H1 (cell line): Measurements from ENCODE around the gene PARP4. TPM values are rescaled to one million over a fixed set of nuclear protein-coding genes. Genes with fewer than 3 reads are reported as not detected.
"Not testable (repeated sequence)": the region's sequence is repeated elsewhere in the genome, so short reads cannot be mapped to it uniquely, and the experiment has no call there.

Source experiments
- CTCF ChIA-PET: fragments of 300-600 bp; sonication (Branson Sonifier 250); formaldehyde crosslinking; loops from one replicate; lab custom pipeline; 2021; ENCODE audit not compliant: partially characterized antibody; lab: Charles Lee
- POLR2A ChIA-PET: fragments of 300-600 bp; sonication (Branson Sonifier 250); formaldehyde crosslinking; loops from one replicate; lab custom pipeline; 2021; ENCODE audit warnings: inconsistent platforms; ENCODE audit not compliant: partially characterized antibody; lab: Charles Lee
- DNase-seq, 2 experiments: peaks; one replicate each; pipeline versions ENCODE4 v3.0.0 to v3.0.0-alpha.2; 2010 to 2022; ENCODE audit warnings: low spot score in 2 of 2, low read depth in 1 of 2, mixed read lengths in 1 of 2
- FAIRE-seq: peaks from 2 replicates; lab custom pipeline; 2011; peaks lifted over from hg19 to GRCh38; lab: Jason Lieb, UNC
- H2AFZ ChIP-seq: 2 replicates; pipeline ENCODE4 v1.8.1; 2012; ENCODE audit warnings: low read length, inconsistent platforms
- H2AK5ac ChIP-seq: 2 replicates; pipeline ENCODE4 v1.6.1; 2013; ENCODE audit warnings: low read depth, low read length
- H2BK120ac ChIP-seq: replicated peaks from 2 replicates; pipeline ENCODE3; 2013; ENCODE audit warnings: low read depth, low read length, inconsistent platforms
- H2BK12ac ChIP-seq: 2 replicates; pipeline ENCODE4 v1.6.1; 2013; ENCODE audit warnings: low read depth, low read length
- H2BK15ac ChIP-seq: 2 replicates; pipeline ENCODE4 v1.6.1; 2013; ENCODE audit warnings: low read length
- H2BK20ac ChIP-seq: 2 replicates; pipeline ENCODE4 v1.6.1; 2013; ENCODE audit warnings: low read length
- H2BK5ac ChIP-seq: 2 replicates; pipeline ENCODE4 v1.6.1; 2013; ENCODE audit warnings: low read depth, low read length
- H3K14ac ChIP-seq: 2 replicates; pipeline ENCODE4 v1.6.1; 2013; ENCODE audit warnings: inconsistent platforms; ENCODE audit not compliant: insufficient read length
- H3K18ac ChIP-seq: 2 replicates; pipeline ENCODE4 v1.6.1; 2013; ENCODE audit warnings: low read length; ENCODE audit errors: extremely low read depth
- H3K23ac ChIP-seq: 2 replicates; pipeline ENCODE4 v1.6.1; 2013; ENCODE audit warnings: inconsistent platforms; ENCODE audit not compliant: insufficient read length
- H3K23me2 ChIP-seq: 2 replicates; pipeline ENCODE4 v1.6.1; 2013; ENCODE audit warnings: low read depth, low read length
- H3K27ac ChIP-seq: 2 replicates; pipeline ENCODE4 v1.6.1; 2011; ENCODE audit warnings: low read depth, low read length, inconsistent platforms
- H3K27me3 ChIP-seq, 4 experiments: replicated peaks in 1 of 4; 1 replicate in 1 of 4; 2 replicates in 3 of 4; pipeline versions ENCODE4 v1.6.1 to v1.8.1; 2011 to 2013; ENCODE audit warnings: low read length in 3 of 4, mild to moderate bottlenecking in 3 of 4, inconsistent platforms in 2 of 4, mixed read lengths in 2 of 4, moderate library complexity in 1 of 4; ENCODE audit not compliant: control insufficient read depth in 3 of 4, insufficient read depth in 3 of 4; ENCODE audit errors: extremely low read depth in 1 of 4
- H3K36me3 ChIP-seq, 4 experiments: 2 replicates each; pipeline versions ENCODE4 v1.6.1 to v1.8.1; 2011 to 2013; ENCODE audit warnings: mild to moderate bottlenecking in 4 of 4, low read length in 3 of 4, moderate library complexity in 2 of 4, control low read depth in 1 of 4, inconsistent platforms in 1 of 4; ENCODE audit not compliant: insufficient read depth in 4 of 4, control insufficient read depth in 2 of 4
- H3K4ac ChIP-seq: replicated peaks from 2 replicates; pipeline ENCODE3; 2013; ENCODE audit warnings: low read length, low read depth, mixed read lengths, inconsistent platforms; ENCODE audit not compliant: insufficient read length
- H3K4me1 ChIP-seq, 4 experiments: replicated peaks in 1 of 4; 1 replicate in 1 of 4; 2 replicates in 3 of 4; pipeline versions ENCODE4 v1.6.1 to v1.8.1; 2011 to 2013; ENCODE audit warnings: low read length in 3 of 4, inconsistent platforms in 2 of 4, mixed read lengths in 1 of 4; ENCODE audit not compliant: insufficient read depth in 4 of 4, control insufficient read depth in 3 of 4
- H3K4me2 ChIP-seq, 2 experiments: 2 replicates each; pipeline versions ENCODE4 v1.6.1 to v1.8.1; 2011 to 2013; ENCODE audit warnings: low read depth in 2 of 2, low read length in 2 of 2, control low read depth in 1 of 2, inconsistent platforms in 1 of 2, mild to moderate bottlenecking in 1 of 2; ENCODE audit not compliant: insufficient read depth in 1 of 2
- H3K4me3 ChIP-seq, 4 experiments: fragments of 200-600, 300-600 bp in 1 of 4; sonication (generic), shearing (Covaris generic), sonication (Bioruptor Twin) in 1 of 4; 2 replicates each; pipeline versions ENCODE4 v1.5.1 to v1.8.1; 2011 to 2016; ENCODE audit warnings: low read length in 4 of 4, low read depth in 3 of 4, control low read depth in 2 of 4, inconsistent platforms in 2 of 4, mild to moderate bottlenecking in 2 of 4, mixed read lengths in 1 of 4, moderate library complexity in 1 of 4; ENCODE audit not compliant: insufficient read depth in 2 of 4; ENCODE audit errors: extremely low read depth in 1 of 4
- H3K56ac ChIP-seq: replicated peaks from 2 replicates; pipeline ENCODE3; 2013; ENCODE audit warnings: low read depth, mild to moderate bottlenecking, mixed read lengths, low read length, inconsistent platforms; ENCODE audit not compliant: insufficient read length
- H3K79me1 ChIP-seq: 2 replicates; pipeline ENCODE4 v1.6.1; 2013; ENCODE audit warnings: low read depth, low read length, control low read depth
- H3K79me2 ChIP-seq, 2 experiments: 2 replicates each; pipeline versions ENCODE4 v1.6.1 to v1.8.1; 2012 to 2013; ENCODE audit warnings: low read length in 2 of 2, mild to moderate bottlenecking in 2 of 2, inconsistent platforms in 1 of 2; ENCODE audit not compliant: insufficient read depth in 2 of 2, control insufficient read depth in 1 of 2
- H3K9ac ChIP-seq, 4 experiments: replicated peaks in 1 of 4; 1 replicate in 1 of 4; 2 replicates in 3 of 4; pipeline versions ENCODE4 v1.6.1 to v1.8.1; 2011 to 2013; ENCODE audit warnings: low read depth in 3 of 4, low read length in 3 of 4, control low read depth in 2 of 4, mild to moderate bottlenecking in 2 of 4, moderate library complexity in 2 of 4, inconsistent platforms in 1 of 4; ENCODE audit errors: extremely low read depth in 1 of 4
- H3K9me3 ChIP-seq, 2 experiments: 2 replicates each; pipeline versions ENCODE4 v1.6.1 to v1.8.1; 2012 to 2013; ENCODE audit warnings: mild to moderate bottlenecking in 2 of 2, moderate library complexity in 2 of 2, control low read depth in 1 of 2, inconsistent platforms in 1 of 2, low read depth in 1 of 2, low read length in 1 of 2, mixed read lengths in 1 of 2; ENCODE audit not compliant: insufficient read depth in 2 of 2
- H4K20me1 ChIP-seq, 2 experiments: replicated peaks in 1 of 2; 2 replicates each; pipeline versions ENCODE3 to v1.8.1; 2011 to 2013; ENCODE audit warnings: inconsistent platforms in 2 of 2, low read length in 2 of 2, mild to moderate bottlenecking in 1 of 2; ENCODE audit not compliant: insufficient read depth in 2 of 2, control insufficient read depth in 1 of 2
- H4K5ac ChIP-seq: 2 replicates; pipeline ENCODE4 v1.6.1; 2013; ENCODE audit warnings: low read length, low read depth, mixed read lengths, inconsistent platforms; ENCODE audit not compliant: insufficient read length
- H4K8ac ChIP-seq: 2 replicates; pipeline ENCODE4 v1.8.0; 2013; ENCODE audit warnings: mild to moderate bottlenecking, moderate library complexity, low read length, inconsistent platforms; ENCODE audit not compliant: insufficient read depth; ENCODE audit errors: extremely low read depth
- H4K91ac ChIP-seq: replicated peaks from 2 replicates; pipeline ENCODE3; 2013; ENCODE audit warnings: low read length, mixed read lengths, inconsistent platforms; ENCODE audit not compliant: insufficient read length
- WGBS, 2 experiments: shearing (Covaris generic) in 1 of 2; methylation state at CpG; one replicate each; pipeline versions ENCODE4 v1.1.6 to v1.1.7; 2013 to 2015; ENCODE audit warnings: low lambda C conversion rate in 2 of 2, mixed read lengths in 2 of 2, inconsistent platforms in 1 of 2, low coverage in 1 of 2, missing lambda C conversion rate in 1 of 2; ENCODE audit not compliant: insufficient replicate concordance in 2 of 2, insufficient coverage in 1 of 2, insufficient read length in 1 of 2; ENCODE audit errors: extremely low coverage in 1 of 2, missing lambda C conversion rate in 1 of 2; 5-methylcytosine and 5-hydroxymethylcytosine counted together
- polyA plus RNA-seq, 7 experiments: library from polyadenylated mRNA; depleted of rRNA in 3 of 7; stranded (reverse) in 5 of 7; unstranded in 2 of 7; fragments of >200 nt in 5 of 7; fragments of 200-250 nt in 2 of 7; gene quantifications; 1 replicate in 5 of 7; 2 replicates in 1 of 7; 4 replicates in 1 of 7; pipeline versions ENCODE4 v1.2.1 to v1.2.3, GENCODE V29; 2011 to 2013; ENCODE audit warnings: missing spikeins in 2 of 7, mixed read lengths in 2 of 7
- total RNA-seq: library from RNA; stranded (reverse); fragmentation: NEBNext Ultra II Directional; extraction: Animal tissue kit (Norgen Biotek cat#: 25700); gene quantifications from 2 replicates; pipeline ENCODE4 v1.2.1, GENCODE V29; 2021

The PARP4 gene
- total and polyA plus RNA-seq, 2 of the 8 experiments (the other 6 are each of a cell fraction or from before 2014, with no cell fraction given) = 22.2 to 40.3 TPM

- H3K4me2 ChIP-seq, H3K4ac ChIP-seq, H3K79me2 ChIP-seq, DNase-seq, H3K9me3 ChIP-seq, H3K4me3 ChIP-seq, H2BK5ac ChIP-seq, FAIRE-seq, H2BK20ac ChIP-seq, POLR2A ChIA-PET, H4K91ac ChIP-seq, H3K18ac ChIP-seq, H2BK120ac ChIP-seq, H3K4me1 ChIP-seq, H2AFZ ChIP-seq, H3K23me2 ChIP-seq, H4K20me1 ChIP-seq, H3K9ac ChIP-seq, H3K23ac ChIP-seq, H3K27ac ChIP-seq, H4K8ac ChIP-seq, H3K27me3 ChIP-seq, H3K14ac ChIP-seq, H4K5ac ChIP-seq, CTCF ChIA-PET, H2AK5ac ChIP-seq, H3K56ac ChIP-seq, H2BK15ac ChIP-seq, H2BK12ac ChIP-seq, H3K79me1 ChIP-seq: not testable (repeated sequence)
- H3K36me3 ChIP-seq = peaks cover 2 to 34% (median 18%) of the 10 kb centered on the region in 4 experiments; a peak in 7 of 8 replicates
- WGBS, 2 experiments = 81% methylated on average over 5 of the region's 5 CpGs; no CpG with 5 or more reads in 1 of the 2 experiments
Measured at GRCh38 chr13:24472129-24472528, 40.4 kb downstream of the PARP4 start.
